Peyer's patch (tissue), 4 donors: ENCODE data around the gene ROBO2.

Source experiments
- POLR2A ChIP-seq, 2 donors: fragments of 450-650 bp; IDR thresholded peaks; one replicate each; pipeline ENCODE4 v1.5.1; 2017; ENCODE audit warnings: antibody characterized with exemption in 2 of 2, mild to moderate bottlenecking in 2 of 2, moderate library complexity in 2 of 2
- TF ChIP-seq, protein P1 (sequence below), 6 experiments: fragments of 450-650 bp in 4 of 6; fragments of 200-600 bp in 2 of 6; sonication (generic) in 1 of 6; IDR thresholded peaks; one replicate each; pipeline ENCODE4 v1.5.1; 2017 to 2019; ENCODE audit warnings: antibody characterized with exemption in 6 of 6, mild to moderate bottlenecking in 3 of 6, moderate library complexity in 1 of 6

- TF ChIP-seq, protein P1, sequence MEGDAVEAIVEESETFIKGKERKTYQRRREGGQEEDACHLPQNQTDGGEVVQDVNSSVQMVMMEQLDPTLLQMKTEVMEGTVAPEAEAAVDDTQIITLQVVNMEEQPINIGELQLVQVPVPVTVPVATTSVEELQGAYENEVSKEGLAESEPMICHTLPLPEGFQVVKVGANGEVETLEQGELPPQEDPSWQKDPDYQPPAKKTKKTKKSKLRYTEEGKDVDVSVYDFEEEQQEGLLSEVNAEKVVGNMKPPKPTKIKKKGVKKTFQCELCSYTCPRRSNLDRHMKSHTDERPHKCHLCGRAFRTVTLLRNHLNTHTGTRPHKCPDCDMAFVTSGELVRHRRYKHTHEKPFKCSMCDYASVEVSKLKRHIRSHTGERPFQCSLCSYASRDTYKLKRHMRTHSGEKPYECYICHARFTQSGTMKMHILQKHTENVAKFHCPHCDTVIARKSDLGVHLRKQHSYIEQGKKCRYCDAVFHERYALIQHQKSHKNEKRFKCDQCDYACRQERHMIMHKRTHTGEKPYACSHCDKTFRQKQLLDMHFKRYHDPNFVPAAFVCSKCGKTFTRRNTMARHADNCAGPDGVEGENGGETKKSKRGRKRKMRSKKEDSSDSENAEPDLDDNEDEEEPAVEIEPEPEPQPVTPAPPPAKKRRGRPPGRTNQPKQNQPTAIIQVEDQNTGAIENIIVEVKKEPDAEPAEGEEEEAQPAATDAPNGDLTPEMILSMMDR (IDR thresholded peaks at IDR 0.05) = no peak
- TF ChIP-seq POLR2A (IDR thresholded peaks at IDR 0.05) = no peak
Measured at GRCh38 chr3:77686560-77686959, 646.7 kb downstream of the ROBO2 start.
